Esophagus muscularis mucosa (tissue), 4 donors: ENCODE data around the gene SIGLEC8. TPM values are rescaled to one million over a fixed set of nuclear protein-coding genes. Genes with fewer than 3 reads are reported as not detected.

ENCODE experiments used
- DNase-seq: peaks from one replicate; pipeline ENCODE4 v3.0.0-alpha.2; 2017; ENCODE audit errors: extremely low spot score
- H3K27ac ChIP-seq, 4 donors: fragments of 200-600 bp; sonication (generic); replicated peaks in 1 of 4; 1 replicate in 3 of 4; 2 replicates in 1 of 4; pipeline ENCODE4 v1.5.1; 2016 to 2019; ENCODE audit warnings: mild to moderate bottlenecking in 1 of 4
- H3K27me3 ChIP-seq, 4 donors: fragments of 200-600 bp; sonication (generic); one replicate each; pipeline versions ENCODE4 v1.5.1 to v1.6.0; 2016 to 2019
- H3K36me3 ChIP-seq, 4 donors: fragments of 200-600 bp; sonication (generic); one replicate each; pipeline ENCODE4 v1.5.1; 2016 to 2019
- H3K4me1 ChIP-seq, 4 donors: fragments of 200-600 bp; sonication (generic); one replicate each; pipeline ENCODE4 v1.5.1; 2016 to 2019
- H3K4me3 ChIP-seq, 4 donors: fragments of 200-600 bp; sonication (generic); 1 replicate in 2 of 4; 2 replicates in 2 of 4; pipeline ENCODE4 v1.5.1; 2016 to 2019; ENCODE audit warnings: mild to moderate bottlenecking in 4 of 4, moderate library complexity in 1 of 4
- H3K9me3 ChIP-seq, 4 donors: fragments of 200-600 bp; sonication (generic); 1 replicate in 3 of 4; 2 replicates in 1 of 4; pipeline ENCODE4 v1.5.1; 2016 to 2019
- EP300 ChIP-seq: sonication (generic); formaldehyde crosslinking; IDR thresholded peaks from one replicate; pipeline ENCODE4 v1.6.1; 2017; ENCODE audit warnings: antibody characterized with exemption
- POLR2A ChIP-seq: fragments of 450-650 bp; IDR thresholded peaks from one replicate; pipeline ENCODE4 v1.6.1; 2017; ENCODE audit warnings: antibody characterized with exemption, moderate library complexity, mild to moderate bottlenecking, low read depth
- POLR2AphosphoS5 ChIP-seq, 2 donors: sonication (generic); formaldehyde crosslinking; IDR thresholded peaks; one replicate each; pipeline ENCODE4 v1.6.1; 2017; ENCODE audit warnings: antibody characterized with exemption in 2 of 2
- WGBS: methylation state at CpG from one replicate; pipeline ENCODE4 v1.1.5; 2018; 5-methylcytosine and 5-hydroxymethylcytosine counted together
- intact Hi-C: fragments of 100-400 bp; cut with DNase I; formaldehyde crosslinking; loops from one replicate; pipeline ENCODE4 v1.15.1; 2023
- small RNA-seq, 3 donors: library from RNA; depleted of rRNA; stranded (forward); fragments of <200 nt; gene quantifications; one replicate each; pipeline ENCODE3, GENCODE V24; 2016
- total RNA-seq, 4 donors: library from RNA; depleted of rRNA; stranded (reverse); fragments of >200 nt; gene quantifications; one replicate each; pipeline versions ENCODE4 v1.1.0 to v1.2.1, GENCODE V29; 2016
- TF ChIP-seq, protein P1 (sequence below), 3 experiments: fragments of 200-600 bp in 2 of 3; fragments of 450-650 bp in 1 of 3; sonication (generic) in 2 of 3; IDR thresholded peaks; one replicate each; pipeline ENCODE4 v1.5.1; 2017 to 2019; ENCODE audit warnings: antibody characterized with exemption in 3 of 3, mild to moderate bottlenecking in 2 of 3, moderate library complexity in 1 of 3

The SIGLEC8 gene
- total RNA-seq, 4 donors from 2014 or later = 0.66 to 1.7 (median 0.86) TPM; not detected in 1

GRCh38 chr19:51407511-51408131 lies 50.6 kb downstream of the SIGLEC8 start:
- intact Hi-C loops = loop anchor here (5.0 kb wide), 1 partner anchor 70 kb away; no protein-coding TSS in a partner anchor
- TF ChIP-seq, protein P1, sequence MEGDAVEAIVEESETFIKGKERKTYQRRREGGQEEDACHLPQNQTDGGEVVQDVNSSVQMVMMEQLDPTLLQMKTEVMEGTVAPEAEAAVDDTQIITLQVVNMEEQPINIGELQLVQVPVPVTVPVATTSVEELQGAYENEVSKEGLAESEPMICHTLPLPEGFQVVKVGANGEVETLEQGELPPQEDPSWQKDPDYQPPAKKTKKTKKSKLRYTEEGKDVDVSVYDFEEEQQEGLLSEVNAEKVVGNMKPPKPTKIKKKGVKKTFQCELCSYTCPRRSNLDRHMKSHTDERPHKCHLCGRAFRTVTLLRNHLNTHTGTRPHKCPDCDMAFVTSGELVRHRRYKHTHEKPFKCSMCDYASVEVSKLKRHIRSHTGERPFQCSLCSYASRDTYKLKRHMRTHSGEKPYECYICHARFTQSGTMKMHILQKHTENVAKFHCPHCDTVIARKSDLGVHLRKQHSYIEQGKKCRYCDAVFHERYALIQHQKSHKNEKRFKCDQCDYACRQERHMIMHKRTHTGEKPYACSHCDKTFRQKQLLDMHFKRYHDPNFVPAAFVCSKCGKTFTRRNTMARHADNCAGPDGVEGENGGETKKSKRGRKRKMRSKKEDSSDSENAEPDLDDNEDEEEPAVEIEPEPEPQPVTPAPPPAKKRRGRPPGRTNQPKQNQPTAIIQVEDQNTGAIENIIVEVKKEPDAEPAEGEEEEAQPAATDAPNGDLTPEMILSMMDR (IDR thresholded peaks at IDR 0.05) = peak; percentile 42 to 57 (median 51)
- no peak for TF ChIP-seq POLR2AphosphoS5 (IDR thresholded peaks at IDR 0.05)
- WGBS = 52% methylated on average over 6 of the region's 6 CpGs
- H3K4me1 ChIP-seq = no peaks in the 10 kb centered on the region
- H3K36me3 ChIP-seq = no peaks in the 10 kb centered on the region
- H3K4me3 ChIP-seq = no peak overlapping the region
- H3K9me3 ChIP-seq = peaks cover 0 to 3% (median 1%) of the 10 kb centered on the region in 4 donors
- no peak overlapping the region for H3K27ac ChIP-seq
- peaks cover 0 to 43% (median 0%) of the 10 kb centered on the region in 4 donors for H3K27me3 ChIP-seq
- no peak for DNase-seq

- H3K36me3 ChIP-seq = no peaks in the 10 kb centered on the region
- H3K27ac ChIP-seq = no peak overlapping the region
- TF ChIP-seq EP300 (no peak), POLR2A (no peak), POLR2AphosphoS5 (IDR thresholded peaks at IDR 0.05) (no peak)
- TF ChIP-seq, protein P1 (IDR thresholded peaks at IDR 0.05) = no peak
- H3K4me1 ChIP-seq = no peaks in the 10 kb centered on the region
- 97% methylated on average over 9 of the region's 9 CpGs for WGBS
- intact Hi-C loops = no loop called here
- H3K4me3 ChIP-seq = no peak overlapping the region
- no peak for DNase-seq
- H3K27me3 ChIP-seq = peaks cover 0 to 22% (median 0%) of the 10 kb centered on the region in 4 donors
- H3K9me3 ChIP-seq = peaks cover 0 to 14% (median 8%) of the 10 kb centered on the region in 4 donors
These were observed 56.1 kb downstream of the SIGLEC8 start for GRCh38 chr19:51402117-51402516.

Small RNA genes within 50 kb of the gene (small RNA-seq; reads per million reads assigned to genes)
- gene AC020914.3 = 0 reads per million in 3 donors
- 0 reads per million in 3 donors for gene AC020914.5

Other genes with a start within 250 kb of the SIGLEC8 start
- gene CD33, start 233.4 kb downstream of the SIGLEC8 start, total RNA-seq = 1 to 10 TPM; 3.0 to 9.9 (median 5.5) TPM
- not detected for gene SIGLECL1, start 207.4 kb downstream of the SIGLEC8 start, total RNA-seq
- gene IGLON5, start 146.8 kb downstream of the SIGLEC8 start, total RNA-seq = under 1 TPM in 1 of 4 donors, not detected in 3; 0.17 TPM
- 1 to 10 TPM; 1.3 to 3.4 (median 2.2) TPM for gene VSIG10L, start 116.3 kb downstream of the SIGLEC8 start, total RNA-seq
- 100 to 1,000 TPM in 2 of 4 donors, 10 to 100 TPM in 2; 86.3 to 121 (median 106) TPM for gene ETFB, start 92.1 kb downstream of the SIGLEC8 start, total RNA-seq
- not detected for gene CLDND2, start 89.5 kb downstream of the SIGLEC8 start, total RNA-seq
- 1 to 10 TPM in 3 of 4 donors, not detected in 1; 1.5 to 4.1 (median 2.4) TPM for gene NKG7, start 85.8 kb downstream of the SIGLEC8 start, total RNA-seq
- gene LIM2, start 70.5 kb downstream of the SIGLEC8 start, total RNA-seq = not detected
- not detected for gene C19orf84, start 67.9 kb downstream of the SIGLEC8 start, total RNA-seq
- gene SIGLEC10, start 40.8 kb downstream of the SIGLEC8 start, total RNA-seq = 1 to 10 TPM; 1.4 to 4.1 (median 2.4) TPM
- gene CEACAM18, start 20.1 kb upstream of the SIGLEC8 start, total RNA-seq = not detected
- under 1 TPM in 1 of 4 donors, not detected in 3; 0.29 TPM for gene SIGLEC12, start 43.3 kb upstream of the SIGLEC8 start, total RNA-seq
- gene SIGLEC6, start 73.2 kb upstream of the SIGLEC8 start, total RNA-seq = 1 to 10 TPM in 3 of 4 donors, under 1 TPM in 1; 0.58 to 6.3 (median 3.5) TPM
- gene ZNF175, start 112.8 kb upstream of the SIGLEC8 start, total RNA-seq = 1 to 10 TPM; 3.6 to 5.8 (median 4.9) TPM
- gene SIGLEC5, start 171.9 kb upstream of the SIGLEC8 start, total RNA-seq = 1 to 10 TPM in 2 of 4 donors, under 1 TPM in 2; 0.52 to 2.0 (median 1.00) TPM
- gene SIGLEC14, start 188.4 kb upstream of the SIGLEC8 start, total RNA-seq = 1 to 10 TPM in 3 of 4 donors, not detected in 1; 2.5 to 9.9 (median 5.0) TPM
- gene SPACA6, start 234.9 kb upstream of the SIGLEC8 start, total RNA-seq = 10 to 100 TPM; 11.8 to 37.8 (median 17.4) TPM